Lower leg skin (tissue), 3 donors: Measurements from ENCODE around the gene PSAT1.

Experiments
- POLR2A ChIP-seq, 2 donors: fragments of 450-650 bp; IDR thresholded peaks; one replicate each; pipeline ENCODE4 v1.6.1; 2016 to 2017; ENCODE audit warnings: antibody characterized with exemption in 2 of 2, mild to moderate bottlenecking in 1 of 2, moderate library complexity in 1 of 2
- TF ChIP-seq, protein P1 (sequence below), 3 donors: fragments of 450-650 bp; IDR thresholded peaks; one replicate each; pipeline ENCODE4 v1.5.1; 2016; ENCODE audit warnings: antibody characterized with exemption in 3 of 3, mild to moderate bottlenecking in 3 of 3, moderate library complexity in 2 of 3

GRCh38 chr9:78351816-78352215, 54.9 kb downstream of the PSAT1 start:
- TF ChIP-seq, protein P1, sequence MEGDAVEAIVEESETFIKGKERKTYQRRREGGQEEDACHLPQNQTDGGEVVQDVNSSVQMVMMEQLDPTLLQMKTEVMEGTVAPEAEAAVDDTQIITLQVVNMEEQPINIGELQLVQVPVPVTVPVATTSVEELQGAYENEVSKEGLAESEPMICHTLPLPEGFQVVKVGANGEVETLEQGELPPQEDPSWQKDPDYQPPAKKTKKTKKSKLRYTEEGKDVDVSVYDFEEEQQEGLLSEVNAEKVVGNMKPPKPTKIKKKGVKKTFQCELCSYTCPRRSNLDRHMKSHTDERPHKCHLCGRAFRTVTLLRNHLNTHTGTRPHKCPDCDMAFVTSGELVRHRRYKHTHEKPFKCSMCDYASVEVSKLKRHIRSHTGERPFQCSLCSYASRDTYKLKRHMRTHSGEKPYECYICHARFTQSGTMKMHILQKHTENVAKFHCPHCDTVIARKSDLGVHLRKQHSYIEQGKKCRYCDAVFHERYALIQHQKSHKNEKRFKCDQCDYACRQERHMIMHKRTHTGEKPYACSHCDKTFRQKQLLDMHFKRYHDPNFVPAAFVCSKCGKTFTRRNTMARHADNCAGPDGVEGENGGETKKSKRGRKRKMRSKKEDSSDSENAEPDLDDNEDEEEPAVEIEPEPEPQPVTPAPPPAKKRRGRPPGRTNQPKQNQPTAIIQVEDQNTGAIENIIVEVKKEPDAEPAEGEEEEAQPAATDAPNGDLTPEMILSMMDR (IDR thresholded peaks at IDR 0.05): no peak
- no peak for TF ChIP-seq POLR2A (IDR thresholded peaks at IDR 0.05)
